ENCODE measurements around the gene RPS2. TPM values are rescaled to one million over a fixed set of nuclear protein-coding genes. Genes with fewer than 3 reads are reported as not detected.

The RPS2 gene
- total RNA-seq, 1 donor from 2014 or later: 2,286 TPM

- Mint-ChIP-seq H3K9me3 (ENCODE audit: unreplicated experiment) (no peaks in the 10 kb centered on the region), H3K4me1 (ENCODE audit: unreplicated experiment) (peaks cover 5% of the 10 kb centered on the region), H3K36me3 (ENCODE audit: unreplicated experiment) (no peaks in the 10 kb centered on the region), H3K4me3 (ENCODE audit: unreplicated experiment) (no peak overlapping the region), H3K27me3 (ENCODE audit: unreplicated experiment) (peaks cover 49% of the 10 kb centered on the region), H3K27ac (ENCODE audit: unreplicated experiment) (no peak overlapping the region)
- no peak for TF ChIP-seq CTCF (IDR thresholded peaks at IDR 0.05)
- no peak for DNase-seq (ENCODE audit: extremely low spot score, unreplicated experiment)
These were observed 46.8 kb downstream of the RPS2 start for GRCh38 chr16:1917665-1918350.

GRCh38 chr16:1917056-1917664 lies 47.5 kb downstream of the RPS2 start:
- TF ChIP-seq CTCF (IDR thresholded peaks at IDR 0.05): no peak
- Mint-ChIP-seq H3K27ac (ENCODE audit: unreplicated experiment) (no peak overlapping the region), H3K36me3 (ENCODE audit: unreplicated experiment) (no peaks in the 10 kb centered on the region), H3K4me1 (ENCODE audit: unreplicated experiment) (peaks cover 5% of the 10 kb centered on the region), H3K9me3 (ENCODE audit: unreplicated experiment) (no peaks in the 10 kb centered on the region), H3K4me3 (ENCODE audit: unreplicated experiment) (no peak overlapping the region), H3K27me3 (ENCODE audit: unreplicated experiment) (peaks cover 44% of the 10 kb centered on the region)
- DNase-seq (ENCODE audit: extremely low spot score, unreplicated experiment): no peak

GRCh38 chr16:1916640-1916990 lies 48.0 kb downstream of the RPS2 start:
- peaks cover 5% of the 10 kb centered on the region for H3K4me1 Mint-ChIP-seq (ENCODE audit: unreplicated experiment)
- DNase-seq (ENCODE audit: extremely low spot score, unreplicated experiment): no peak
- H3K27me3 Mint-ChIP-seq (ENCODE audit: unreplicated experiment): peaks cover 42% of the 10 kb centered on the region
- no peak overlapping the region for H3K27ac Mint-ChIP-seq (ENCODE audit: unreplicated experiment)
- no peak overlapping the region for H3K4me3 Mint-ChIP-seq (ENCODE audit: unreplicated experiment)
- no peaks in the 10 kb centered on the region for H3K9me3 Mint-ChIP-seq (ENCODE audit: unreplicated experiment)
- TF ChIP-seq CTCF (IDR thresholded peaks at IDR 0.05): no peak
- H3K36me3 Mint-ChIP-seq (ENCODE audit: unreplicated experiment): no peaks in the 10 kb centered on the region

GRCh38 chr16:1915732-1916639 lies 48.6 kb downstream of the RPS2 start:
- Mint-ChIP-seq H3K9me3 (ENCODE audit: unreplicated experiment) (no peaks in the 10 kb centered on the region), H3K27ac (ENCODE audit: unreplicated experiment) (no peak overlapping the region), H3K36me3 (ENCODE audit: unreplicated experiment) (no peaks in the 10 kb centered on the region), H3K4me3 (ENCODE audit: unreplicated experiment) (no peak overlapping the region), H3K27me3 (ENCODE audit: unreplicated experiment) (peaks cover 36% of the 10 kb centered on the region), H3K4me1 (ENCODE audit: unreplicated experiment) (peaks cover 5% of the 10 kb centered on the region)
- no peak for TF ChIP-seq CTCF (IDR thresholded peaks at IDR 0.05)
- DNase-seq (ENCODE audit: extremely low spot score, unreplicated experiment): no peak

GRCh38 chr16:1914988-1915387 lies 49.6 kb downstream of the RPS2 start:
- Mint-ChIP-seq H3K9me3 (ENCODE audit: unreplicated experiment) (no peaks in the 10 kb centered on the region), H3K4me1 (ENCODE audit: unreplicated experiment) (peaks cover 2% of the 10 kb centered on the region), H3K27ac (ENCODE audit: unreplicated experiment) (no peak overlapping the region), H3K27me3 (ENCODE audit: unreplicated experiment) (peaks cover 28% of the 10 kb centered on the region), H3K4me3 (ENCODE audit: unreplicated experiment) (no peak overlapping the region), H3K36me3 (ENCODE audit: unreplicated experiment) (no peaks in the 10 kb centered on the region)
- TF ChIP-seq CTCF (IDR thresholded peaks at IDR 0.05): no peak
- no peak for DNase-seq (ENCODE audit: extremely low spot score, unreplicated experiment)
